ENCODE results near the gene TOM1L2.
"Not testable (repeated sequence)": the region's sequence is repeated elsewhere in the genome, so short reads cannot be mapped to it uniquely, and the experiment has no call there.

The TOM1L2 gene

GRCh38 chr17:17972126-17972951 is at the start of gene TOM1L2, which contains the start of gene DRC3:
TSS of gene TOM1L2 (minus strand) at chr17:17972400. CDS start at chr17:17972313, 87 bp downstream.
TSS of gene DRC3 (plus strand) at chr17:17972862. CDS start at chr17:17977599, 4,737 bp downstream.
- peak; percentile 98 to 100 (median 100) for DNase-seq

- no peak for DNase-seq
Measured at GRCh38 chr17:18021372-18021771, 49.2 kb upstream of the TOM1L2 start.

GRCh38 chr17:18020971-18021370 is 48.8 kb upstream of the TOM1L2 start:
- no peak for DNase-seq

GRCh38 chr17:18019838-18020154 is 47.6 kb upstream of the TOM1L2 start:
- DNase-seq = no peak

GRCh38 chr17:18018411-18018921 is 46.3 kb upstream of the TOM1L2 start:
- DNase-seq = no peak

- no peak for DNase-seq
Measured at GRCh38 chr17:18017958-18018357, 45.8 kb upstream of the TOM1L2 start.

- DNase-seq = no peak
Measured at GRCh38 chr17:18016426-18016825, 44.2 kb upstream of the TOM1L2 start.

- no peak for DNase-seq
Measured at GRCh38 chr17:18015593-18015992, 43.4 kb upstream of the TOM1L2 start.

- DNase-seq = no peak
Measured at GRCh38 chr17:18014006-18014405, 41.8 kb upstream of the TOM1L2 start.

- no peak for DNase-seq
Measured at GRCh38 chr17:18011286-18011685, 39.1 kb upstream of the TOM1L2 start.

- DNase-seq = no peak
Measured at GRCh38 chr17:18009609-18010420, 37.6 kb upstream of the TOM1L2 start.

GRCh38 chr17:18008496-18009268 is 36.5 kb upstream of the TOM1L2 start:
- DNase-seq = no peak

- no peak for DNase-seq
Measured at GRCh38 chr17:18006495-18007239, 34.5 kb upstream of the TOM1L2 start.

GRCh38 chr17:18005496-18005895 is 33.3 kb upstream of the TOM1L2 start:
- DNase-seq = no peak

- DNase-seq = no peak
Measured at GRCh38 chr17:18004884-18005305, 32.7 kb upstream of the TOM1L2 start.

- no peak for DNase-seq
Measured at GRCh38 chr17:18004345-18004744, 32.1 kb upstream of the TOM1L2 start.

- DNase-seq = no peak
Measured at GRCh38 chr17:18002171-18002570, 30.0 kb upstream of the TOM1L2 start.

GRCh38 chr17:18000030-18000408 is 27.8 kb upstream of the TOM1L2 start:
- DNase-seq = no peak

GRCh38 chr17:17999364-18000029 is 27.3 kb upstream of the TOM1L2 start:
- no peak for DNase-seq

- no peak for DNase-seq
Measured at GRCh38 chr17:17998934-17999333, 26.7 kb upstream of the TOM1L2 start.

- DNase-seq = not testable (repeated sequence)
Measured at GRCh38 chr17:17995887-17996286, 23.7 kb upstream of the TOM1L2 start.
